ENCODE results near the gene RTL1. TPM values are rescaled to one million over a fixed set of nuclear protein-coding genes. Genes with fewer than 3 reads are reported as not detected.

Gene RTL1
- total and polyA plus RNA-seq, 8 donors, result 0.06 to 0.20 (median 0.10) TPM; not detected in 2

GRCh38 chr14:100890061-100890850, 13.3 kb downstream of the RTL1 start:
- no peak overlapping the region for H3K27ac ChIP-seq
- no peak overlapping the region for H3K4me3 ChIP-seq
- no peak for TF ChIP-seq CTCF (IDR thresholded peaks at IDR 0.05)
- no peaks in the 10 kb centered on the region for H3K36me3 ChIP-seq
- intact Hi-C loops (cut with DNase I), result no loop called here
- H3K4me1 ChIP-seq, result no peaks in the 10 kb centered on the region
- DNase-seq (peak in 2 of 4 donors; percentile 13 to 41), ATAC-seq (no peak)
- H3K9me3 ChIP-seq, result no peaks in the 10 kb centered on the region
- H3K27me3 ChIP-seq, result peaks cover 0 to 34% of the 10 kb centered on the region in 2 donors

GRCh38 chr14:100889641-100890040, 13.9 kb downstream of the RTL1 start:
- Histone ChIP-seq H3K9me3 (no peaks in the 10 kb centered on the region), H3K27me3 (peaks cover 0 to 35% of the 10 kb centered on the region in 2 donors), H3K36me3 (no peaks in the 10 kb centered on the region), H3K4me3 (no peak overlapping the region), H3K4me1 (no peaks in the 10 kb centered on the region), H3K27ac (no peak overlapping the region)
- TF ChIP-seq CTCF (IDR thresholded peaks at IDR 0.05), result no peak
- intact Hi-C loops (cut with DNase I), result no loop called here
- ATAC-seq, result no peak
- peak in 1 of 4 donors; percentile 31 for DNase-seq

GRCh38 chr14:100888789-100889315, 14.7 kb downstream of the RTL1 start:
- Histone ChIP-seq H3K4me3 (no peak overlapping the region), H3K27me3 (peaks cover 0 to 34% of the 10 kb centered on the region in 2 donors), H3K36me3 (no peaks in the 10 kb centered on the region), H3K9me3 (no peaks in the 10 kb centered on the region), H3K4me1 (no peaks in the 10 kb centered on the region), H3K27ac (no peak overlapping the region)
- no peak for TF ChIP-seq CTCF (IDR thresholded peaks at IDR 0.05)
- ATAC-seq (no peak), DNase-seq (no peak)
- intact Hi-C loops (cut with DNase I), result no loop called here

- no peaks in the 10 kb centered on the region for H3K9me3 ChIP-seq
- H3K27ac ChIP-seq, result no peak overlapping the region
- H3K27me3 ChIP-seq, result peaks cover 0 to 25% of the 10 kb centered on the region in 2 donors
- no peaks in the 10 kb centered on the region for H3K36me3 ChIP-seq
- H3K4me1 ChIP-seq, result no peaks in the 10 kb centered on the region
- no peak overlapping the region for H3K4me3 ChIP-seq
- no peak for ATAC-seq
- no peak for TF ChIP-seq CTCF (IDR thresholded peaks at IDR 0.05)
- intact Hi-C loops (cut with DNase I), result no loop called here
- no peak for DNase-seq
These were observed 15.7 kb downstream of the RTL1 start for GRCh38 chr14:100887728-100888335.

DNA sequence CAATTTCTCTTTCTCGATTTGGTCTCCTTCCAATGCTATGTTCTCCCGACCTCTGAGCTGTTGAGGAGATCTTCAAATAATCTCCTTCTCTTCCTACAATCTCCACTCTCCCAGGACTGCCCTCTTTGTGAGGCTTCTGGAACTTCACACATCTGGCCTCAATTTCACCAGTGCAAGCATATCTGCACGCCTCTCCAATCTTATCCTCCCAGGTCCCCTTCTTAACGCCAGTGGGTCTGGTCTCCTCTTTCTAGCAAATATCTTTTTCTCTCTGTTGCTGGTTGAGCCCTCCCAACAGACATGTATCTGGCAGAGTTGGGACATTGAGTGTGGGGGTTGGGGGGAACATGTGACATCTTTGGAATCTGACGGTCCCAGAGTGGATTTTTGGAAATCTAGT, 17.9 kb downstream of the RTL1 start:
- H3K4me1 ChIP-seq, result no peaks in the 10 kb centered on the region
- DNase-seq (no peak), ATAC-seq (no peak)
- H3K4me3 ChIP-seq, result no peak overlapping the region
- no peaks in the 10 kb centered on the region for H3K36me3 ChIP-seq
- intact Hi-C loops (cut with DNase I), result no loop called here
- H3K27ac ChIP-seq, result no peak overlapping the region
- no peak for TF ChIP-seq CTCF (IDR thresholded peaks at IDR 0.05)
- peaks cover 0 to 20% of the 10 kb centered on the region in 2 donors for H3K27me3 ChIP-seq
- peaks cover 0 to 4% of the 10 kb centered on the region in 2 donors for H3K9me3 ChIP-seq
